Tibial nerve (tissue), 4 donors: Measurements from ENCODE around the gene TRIM75. TPM values are rescaled to one million over a fixed set of nuclear protein-coding genes. Genes with fewer than 3 reads are reported as not detected.
"Not testable (repeated sequence)": the region's sequence is repeated elsewhere in the genome, so short reads cannot be mapped to it uniquely, and the experiment has no call there.

Experiments used
- DNase-seq, 2 donors: peaks; one replicate each; pipeline ENCODE4 v3.0.0-alpha.2; 2019; ENCODE audit warnings: low spot score in 2 of 2
- H3K27ac ChIP-seq, 4 donors: fragments of 200-600 bp; sonication (generic) in 3 of 4; one replicate each; pipeline ENCODE4 v1.5.1; 2017 to 2019; ENCODE audit warnings: mild to moderate bottlenecking in 1 of 4
- H3K27me3 ChIP-seq, 2 donors: fragments of 200-600 bp; sonication (generic) in 1 of 2; one replicate each; pipeline versions ENCODE4 v1.5.1 to v1.6.0; 2017 to 2019
- H3K36me3 ChIP-seq, 3 donors: fragments of 200-600 bp; sonication (generic); one replicate each; pipeline ENCODE4 v1.5.1; 2018 to 2019
- H3K4me1 ChIP-seq, 4 donors: fragments of 200-600 bp; sonication (generic) in 3 of 4; one replicate each; pipeline ENCODE4 v1.5.1; 2017 to 2019
- H3K4me3 ChIP-seq, 4 donors: fragments of 200-600 bp; sonication (generic) in 3 of 4; one replicate each; pipeline ENCODE4 v1.5.1; 2017 to 2019; ENCODE audit warnings: mild to moderate bottlenecking in 1 of 4, moderate library complexity in 1 of 4
- H3K9me3 ChIP-seq, 4 donors: fragments of 200-600 bp; sonication (generic) in 3 of 4; one replicate each; pipeline ENCODE4 v1.5.1; 2017 to 2019
- EP300 ChIP-seq, 2 donors: sonication (generic); formaldehyde crosslinking; IDR thresholded peaks; one replicate each; pipeline ENCODE4 v1.6.1; 2017; ENCODE audit warnings: antibody characterized with exemption in 2 of 2, mild to moderate bottlenecking in 1 of 2
- POLR2A ChIP-seq, 2 donors: fragments of 450-650 bp; IDR thresholded peaks; one replicate each; pipeline ENCODE4 v1.6.1; 2017; ENCODE audit warnings: antibody characterized with exemption in 2 of 2, mild to moderate bottlenecking in 2 of 2, moderate library complexity in 2 of 2
- WGBS, 2 donors: methylation state at CpG; one replicate each; pipeline ENCODE4 v1.1.5; 2018; 5-methylcytosine and 5-hydroxymethylcytosine counted together
- total RNA-seq, 4 donors: library from RNA; depleted of rRNA; stranded (reverse); fragments of >200 nt; gene quantifications; one replicate each; pipeline ENCODE4 v1.1.0, GENCODE V29; 2016
- TF ChIP-seq, protein P1 (sequence below), 5 experiments: fragments of 200-600 bp in 3 of 5; fragments of 450-650 bp in 2 of 5; sonication (generic) in 3 of 5; IDR thresholded peaks; one replicate each; pipeline ENCODE4 v1.5.1; 2016 to 2019; ENCODE audit warnings: antibody characterized with exemption in 5 of 5, mild to moderate bottlenecking in 3 of 5, moderate library complexity in 2 of 5

TRIM75 gene
- total RNA-seq, 4 donors from 2014 or later: not detected

DNA sequence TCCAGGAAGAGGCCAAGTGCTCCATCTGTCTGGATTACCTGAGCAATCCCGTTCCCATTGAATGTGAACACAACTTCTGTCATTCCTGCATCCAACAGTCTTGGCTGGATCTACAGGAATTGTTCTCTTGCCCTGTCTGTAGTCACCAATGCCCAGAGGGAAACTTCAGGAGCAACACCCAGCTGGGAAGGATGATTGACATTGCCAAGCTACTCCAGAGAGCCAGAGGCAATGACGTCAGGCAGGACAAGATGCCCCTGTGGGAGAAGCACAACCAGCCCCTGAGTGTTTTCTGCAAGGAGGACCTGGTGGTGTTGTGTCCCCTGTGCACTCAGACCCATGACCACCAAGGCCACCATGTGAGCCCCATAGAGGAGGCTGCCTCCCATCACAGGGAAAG, 43.2 kb upstream of the TRIM75 start:
- no peak for DNase-seq
- Histone ChIP-seq H3K9me3 (no peaks in the 10 kb centered on the region), H3K4me1 (no peaks in the 10 kb centered on the region), H3K27me3 (no peaks in the 10 kb centered on the region), H3K4me3 (no peak overlapping the region), H3K36me3 (no peaks in the 10 kb centered on the region), H3K27ac (no peak overlapping the region)
- 90 to 92% methylated on average over 2 of the region's 2 CpGs for WGBS, 2 donors
- TF ChIP-seq POLR2A (IDR thresholded peaks at IDR 0.05): no peak
- TF ChIP-seq EP300 (IDR thresholded peaks at IDR 0.05): no peak
- TF ChIP-seq, protein P1, sequence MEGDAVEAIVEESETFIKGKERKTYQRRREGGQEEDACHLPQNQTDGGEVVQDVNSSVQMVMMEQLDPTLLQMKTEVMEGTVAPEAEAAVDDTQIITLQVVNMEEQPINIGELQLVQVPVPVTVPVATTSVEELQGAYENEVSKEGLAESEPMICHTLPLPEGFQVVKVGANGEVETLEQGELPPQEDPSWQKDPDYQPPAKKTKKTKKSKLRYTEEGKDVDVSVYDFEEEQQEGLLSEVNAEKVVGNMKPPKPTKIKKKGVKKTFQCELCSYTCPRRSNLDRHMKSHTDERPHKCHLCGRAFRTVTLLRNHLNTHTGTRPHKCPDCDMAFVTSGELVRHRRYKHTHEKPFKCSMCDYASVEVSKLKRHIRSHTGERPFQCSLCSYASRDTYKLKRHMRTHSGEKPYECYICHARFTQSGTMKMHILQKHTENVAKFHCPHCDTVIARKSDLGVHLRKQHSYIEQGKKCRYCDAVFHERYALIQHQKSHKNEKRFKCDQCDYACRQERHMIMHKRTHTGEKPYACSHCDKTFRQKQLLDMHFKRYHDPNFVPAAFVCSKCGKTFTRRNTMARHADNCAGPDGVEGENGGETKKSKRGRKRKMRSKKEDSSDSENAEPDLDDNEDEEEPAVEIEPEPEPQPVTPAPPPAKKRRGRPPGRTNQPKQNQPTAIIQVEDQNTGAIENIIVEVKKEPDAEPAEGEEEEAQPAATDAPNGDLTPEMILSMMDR (IDR thresholded peaks at IDR 0.05): no peak

DNA sequence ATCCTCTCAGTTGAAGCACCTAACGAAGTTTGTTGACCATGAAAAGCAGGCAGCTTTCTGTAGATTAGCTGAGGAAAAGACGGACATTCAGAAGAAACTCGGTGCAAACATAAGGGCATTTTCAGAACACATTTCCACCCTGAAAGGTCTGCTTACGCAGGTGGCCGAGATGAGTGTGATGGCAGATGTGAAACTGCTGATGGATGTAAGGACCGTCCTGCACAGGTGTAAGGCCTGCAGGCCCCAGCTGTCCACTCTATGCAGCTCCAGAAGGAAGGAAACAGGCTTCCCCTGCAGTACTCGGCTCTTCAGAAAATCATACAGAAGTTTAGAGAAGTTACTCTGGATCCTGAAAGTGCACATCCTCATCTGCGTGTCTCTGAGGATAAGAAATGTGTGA, 42.7 kb upstream of the TRIM75 start:
- no peak for DNase-seq
- TF ChIP-seq POLR2A (IDR thresholded peaks at IDR 0.05) (no peak), EP300 (IDR thresholded peaks at IDR 0.05) (no peak)
- TF ChIP-seq, protein P1 (IDR thresholded peaks at IDR 0.05): no peak
- WGBS, 2 donors: 86% methylated on average over 8 of the region's 8 CpGs

DNA sequence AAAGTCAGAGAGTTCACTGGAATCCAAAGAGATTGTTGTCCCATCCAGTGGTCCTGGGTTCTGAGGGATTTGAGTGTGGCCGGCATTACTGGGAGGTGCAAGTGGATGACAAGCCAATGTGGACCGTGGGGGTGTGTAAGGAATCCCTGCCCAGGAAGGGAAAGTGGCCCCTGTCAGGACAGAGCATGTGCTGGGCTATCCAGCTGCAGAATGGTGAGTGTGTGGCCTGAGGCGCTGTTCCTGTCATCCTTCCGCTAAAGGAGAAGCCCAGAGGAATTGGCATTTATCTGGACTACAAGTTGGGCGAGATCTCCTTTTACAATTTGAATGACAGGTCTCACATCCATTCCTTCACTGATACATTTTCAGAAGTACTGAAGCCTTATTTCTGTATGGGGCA, 42.3 kb upstream of the TRIM75 start:
- Histone ChIP-seq H3K4me3 (no peak overlapping the region), H3K27ac (no peak overlapping the region), H3K27me3 (no peaks in the 10 kb centered on the region), H3K36me3 (no peaks in the 10 kb centered on the region), H3K9me3 (no peaks in the 10 kb centered on the region), H3K4me1 (no peaks in the 10 kb centered on the region)
- WGBS, 2 donors: 84 to 87% methylated on average over 5 of the region's 5 CpGs
- no peak for DNase-seq
- TF ChIP-seq POLR2A (IDR thresholded peaks at IDR 0.05) (no peak), EP300 (IDR thresholded peaks at IDR 0.05) (no peak)
- TF ChIP-seq, protein P1 (IDR thresholded peaks at IDR 0.05): no peak

More for the DNA sequence above, 42.7 kb upstream of the TRIM75 start:
- H3K4me1 ChIP-seq: no peaks in the 10 kb centered on the region
- H3K9me3 ChIP-seq: no peaks in the 10 kb centered on the region
- H3K4me3 ChIP-seq: no peak overlapping the region
- no peaks in the 10 kb centered on the region for H3K27me3 ChIP-seq
- H3K36me3 ChIP-seq: no peaks in the 10 kb centered on the region
- no peak overlapping the region for H3K27ac ChIP-seq

DNA sequence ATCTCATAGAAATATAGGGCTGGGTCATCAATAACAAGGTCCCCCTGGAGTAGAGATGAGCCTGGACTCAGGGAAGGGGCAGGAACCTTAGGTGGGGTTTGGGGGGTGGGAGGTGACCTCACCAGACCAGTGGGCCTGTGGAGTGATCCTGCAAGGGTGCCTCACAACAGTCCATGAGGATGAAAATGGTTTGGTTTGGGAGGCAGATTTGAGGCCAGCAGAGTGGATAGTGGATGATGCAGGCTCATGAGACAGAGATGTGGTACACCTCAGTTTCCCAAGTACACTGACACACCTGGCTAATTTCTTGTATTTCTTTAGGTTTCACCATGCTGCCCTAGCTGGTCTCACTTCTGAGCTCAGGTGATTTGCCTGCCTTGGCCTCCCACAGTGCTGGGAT, 40.0 kb upstream of the TRIM75 start:
- no peak for TF ChIP-seq EP300 (IDR thresholded peaks at IDR 0.05)
- TF ChIP-seq, protein P1 (IDR thresholded peaks at IDR 0.05): no peak
- no peak for TF ChIP-seq POLR2A (IDR thresholded peaks at IDR 0.05)
- no peaks in the 10 kb centered on the region for H3K9me3 ChIP-seq
- no peak overlapping the region for H3K27ac ChIP-seq
- H3K4me1 ChIP-seq: no peaks in the 10 kb centered on the region
- no peak for DNase-seq
- no peak overlapping the region for H3K4me3 ChIP-seq
- no peaks in the 10 kb centered on the region for H3K27me3 ChIP-seq
- no peaks in the 10 kb centered on the region for H3K36me3 ChIP-seq

- Histone ChIP-seq H3K27ac (no peak overlapping the region), H3K4me1 (no peaks in the 10 kb centered on the region), H3K4me3 (no peak overlapping the region), H3K9me3 (no peaks in the 10 kb centered on the region), H3K36me3 (no peaks in the 10 kb centered on the region), H3K27me3 (no peaks in the 10 kb centered on the region)
- 76 to 78% methylated on average over 5 of the region's 5 CpGs for WGBS, 2 donors
- DNase-seq: no peak
- TF ChIP-seq, protein P1 (IDR thresholded peaks at IDR 0.05): no peak
- no peak for TF ChIP-seq POLR2A (IDR thresholded peaks at IDR 0.05)
- no peak for TF ChIP-seq EP300 (IDR thresholded peaks at IDR 0.05)
Measured at GRCh38 chr4:165016971-165017370, 36.7 kb upstream of the TRIM75 start.

DNA sequence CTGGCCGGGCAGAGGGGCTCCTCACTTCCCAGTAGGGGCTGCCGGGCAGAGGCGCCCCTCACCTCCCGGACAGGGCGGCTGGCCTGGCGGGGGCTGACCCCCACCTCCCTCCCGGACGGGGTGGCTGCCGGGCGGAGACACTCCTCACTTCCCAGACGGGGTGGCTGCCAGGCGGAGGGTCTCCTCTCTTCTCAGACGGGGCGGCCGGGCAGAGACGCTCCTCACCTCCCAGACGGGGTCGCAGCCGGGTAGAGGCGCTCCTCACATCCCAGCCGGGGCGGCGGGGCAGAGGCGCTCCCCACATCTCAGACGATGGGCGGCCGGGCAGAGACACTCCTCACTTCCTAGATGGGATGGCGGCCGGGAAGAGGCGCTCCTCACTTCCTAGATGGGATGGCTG, 33.7 kb upstream of the TRIM75 start:
- DNase-seq, H3K9me3 ChIP-seq, H3K27ac ChIP-seq, H3K4me1 ChIP-seq, H3K27me3 ChIP-seq, H3K36me3 ChIP-seq, H3K4me3 ChIP-seq: not testable (repeated sequence)
- 98 to 100% methylated on average over 5 to 9 of the region's 30 CpGs for WGBS, 2 donors

GRCh38 chr4:165025782-165026181, 27.9 kb upstream of the TRIM75 start:
- 92 to 93% methylated on average over 8 of the region's 8 CpGs for WGBS, 2 donors
- H3K27me3 ChIP-seq, H3K27ac ChIP-seq, H3K9me3 ChIP-seq, H3K4me1 ChIP-seq, DNase-seq, H3K36me3 ChIP-seq, H3K4me3 ChIP-seq: not testable (repeated sequence)
